K562 (cell line): ENCODE measurements around the gene EGFL7. TPM values are rescaled to one million over a fixed set of nuclear protein-coding genes. Genes with fewer than 3 reads are reported as not detected.

Experiments used
- BRD9 ChIP-seq: fragments of 450-650 bp; IDR thresholded peaks from 2 replicates; pipeline ENCODE4 v1.6.1; 2018; ENCODE audit warnings: low read depth; ENCODE audit not compliant: partially characterized antibody
- CTCF ChIP-seq, 3 experiments: IDR thresholded peaks in 2 of 3; conservative IDR thresholded peaks in 1 of 3; 2 replicates each; pipeline ENCODE4 v1.5.1; 2011 to 2012; ENCODE audit warnings: low read length in 3 of 3, mild to moderate bottlenecking in 3 of 3, control low read depth in 2 of 3, improper control_type of control experiment in 1 of 3, inconsistent platforms in 1 of 3, low read depth in 1 of 3, mixed read lengths in 1 of 3, moderate library complexity in 1 of 3; ENCODE audit not compliant: insufficient read depth in 2 of 3
- DMBX1 ChIP-seq: fragments of 250-450 bp; sonication (Bioruptor Pico); IDR thresholded peaks from 2 replicates; pipeline ENCODE4 v1.8.0; 2022; ENCODE audit warnings: inconsistent platforms, mild to moderate bottlenecking, moderate library complexity, borderline replicate concordance
- EGR1 ChIP-seq: fragments of 450-650 bp; conservative IDR thresholded peaks from 2 replicates; pipeline ENCODE4 v1.6.1; 2017; ENCODE audit warnings: mild to moderate bottlenecking
- HNRNPL ChIP-seq: fragments of 200-400 bp; formaldehyde crosslinking; IDR thresholded peaks from 2 replicates; pipeline ENCODE4 v1.6.1; 2017; ENCODE audit warnings: low read depth, mild to moderate bottlenecking, low read length
- JUND ChIP-seq, 2 experiments: IDR thresholded peaks; 2 replicates in 1 of 2; 3 replicates in 1 of 2; pipeline ENCODE4 v1.6.1; 2011; ENCODE audit warnings: borderline replicate concordance in 2 of 2, low read depth in 2 of 2, low read length in 2 of 2, improper control_type of control experiment in 1 of 2, missing biosample characterization in 1 of 2, missing genetic modification characterization in 1 of 2, missing genetic modification reagents in 1 of 2
- MYNN ChIP-seq, 2 experiments: sonication (generic); formaldehyde crosslinking in 1 of 2; IDR thresholded peaks; 2 replicates each; pipeline versions ENCODE4 v1.5.0 to v1.6.1; 2016 to 2020; ENCODE audit warnings: antibody characterized with exemption in 1 of 2, missing genetic modification reagents in 1 of 2
- PCBP1 ChIP-seq: fragments of 200-400 bp; formaldehyde crosslinking; IDR thresholded peaks from 2 replicates; pipeline ENCODE4 v1.6.1; 2018; ENCODE audit warnings: mild to moderate bottlenecking, low read depth, low read length; ENCODE audit not compliant: poor library complexity, severe bottlenecking
- RERE ChIP-seq: sonication (generic); formaldehyde crosslinking; IDR thresholded peaks from 2 replicates; pipeline ENCODE4 v1.8.0; 2023; ENCODE audit warnings: missing genetic modification reagents, mild to moderate bottlenecking, borderline replicate concordance
- SMAD4 ChIP-seq: fragments of 250-450 bp; sonication (Bioruptor Pico); conservative IDR thresholded peaks from 2 replicates; pipeline ENCODE4 v1.8.0; 2021; ENCODE audit warnings: inconsistent platforms, mild to moderate bottlenecking, moderate library complexity
- STAG1 ChIP-seq: sonication (generic); formaldehyde crosslinking; IDR thresholded peaks from 2 replicates; pipeline ENCODE4 v1.5.0; 2020; ENCODE audit warnings: missing genetic modification reagents, borderline replicate concordance
- TFAP4 ChIP-seq: sonication (generic); formaldehyde crosslinking; IDR thresholded peaks from 2 replicates; pipeline ENCODE4 v1.8.0; 2022; ENCODE audit warnings: missing genetic modification reagents, mild to moderate bottlenecking, moderate library complexity, borderline replicate concordance
- ZNF740 ChIP-seq, 3 experiments: fragments of 200-800 bp in 1 of 3; sonication (Bioruptor generic) in 1 of 3; sonication (generic) in 1 of 3; formaldehyde crosslinking in 1 of 3; IDR thresholded peaks; 2 replicates each; pipeline versions ENCODE4 v1.6.1 to v1.8.0; 2016 to 2022; ENCODE audit warnings: mild to moderate bottlenecking in 2 of 3, missing compliant biosample characterization in 2 of 3, missing genetic modification characterization in 2 of 3, missing genetic modification reagents in 1 of 3
- polyA plus RNA-seq, 8 experiments: library from polyadenylated mRNA; depleted of rRNA in 4 of 8; stranded (reverse) in 5 of 8; unstranded in 3 of 8; fragments of >200 nt; fragmentation: Nextera tagmentation in 2 of 8; fragmentation: Illumina TruSeq in 1 of 8; extraction: Ambion mirVana in 2 of 8; extraction: Trizol in 1 of 8; gene quantifications; 2 replicates each; pipeline versions ENCODE4 v1.2.1 to v1.2.3, GENCODE V29; 2011 to 2014; ENCODE audit warnings: inconsistent platforms in 1 of 8, missing spikeins in 1 of 8
- total RNA-seq, 7 experiments: library from RNA; depleted of rRNA in 6 of 7; stranded (reverse); fragments of >200 nt in 6 of 7; fragmentation: Illumina TruSeq in 2 of 7; extraction: Trizol in 2 of 7; gene quantifications; 2 replicates each; pipeline versions ENCODE4 v1.2.1 to v1.2.3, GENCODE V29; 2011 to 2021; ENCODE audit warnings: low replicate concordance in 1 of 7

The EGFL7 gene
- total and polyA plus RNA-seq, 9 of the 15 experiments (the other 6 are each of a cell fraction or from before 2014, with no cell fraction given) = 1.5 to 286 (median 55.5) TPM

- 0 out of 2 replicates have a peak, but pooled peaks have one; percentile 14 for TF ChIP-seq SMAD4 (CRISPR knock-in tag)
- peak; percentile 88; the same call in 1 of the 2 replicates for TF ChIP-seq STAG1 (CRISPR knock-in tag)
- no peak for TF ChIP-seq BRD9
- TF ChIP-seq EGR1 = peak; percentile 90
- TF ChIP-seq JUND (IDR thresholded peaks at IDR 0.05; ENCODE audit: borderline replicate concordance, low read depth, low read length) = 0 out of 2 replicates have a peak, but pooled peaks have one; percentile 31
- TF ChIP-seq JUND (tag; IDR thresholded peaks at IDR 0.05; ENCODE audit: borderline replicate concordance, low read depth, low read length) = no peak
- peak; percentile 71 to 78 (median 75) for TF ChIP-seq CTCF (IDR thresholded peaks at IDR 0.05 in 2 of 3, conservative IDR thresholded peaks at IDR 0.05 in 1 of 3; ENCODE audit: insufficient read depth in 2 of 3, low read depth in 1 of 3, low read length in 3 of 3)
- peak; percentile 19; the same call in 1 of the 2 replicates for TF ChIP-seq ZNF740 (CRISPR knock-in tag; IDR thresholded peaks at IDR 0.05)
- TF ChIP-seq ZNF740 (tag; IDR thresholded peaks at IDR 0.05) = no peak
- 0 out of 2 replicates have a peak, but pooled peaks have one; percentile 43 for TF ChIP-seq TFAP4 (CRISPR knock-in tag)
- 0 out of 2 replicates have a peak, but pooled peaks have one; percentile 24 for TF ChIP-seq HNRNPL
- TF ChIP-seq DMBX1 = no peak
- no peak for TF ChIP-seq RERE
- TF ChIP-seq MYNN (IDR thresholded peaks at IDR 0.05) = peak; percentile 21; the same call in 1 of the 2 replicates
- no peak for TF ChIP-seq MYNN (CRISPR knock-in tag; IDR thresholded peaks at IDR 0.05)
- TF ChIP-seq PCBP1 = peak; percentile 29
Observed at GRCh38 chr9:136629879-136630661, 32.6 kb upstream of the EGFL7 start (continued).
